HPDE6-E6E7 (cell line): Measurements from ENCODE around the gene VAV2.
A peak's percentile ranks its signal among the peaks of the same experiment; 100 is the strongest.

ENCODE experiments used
- DNase-seq: peaks from one replicate; pipeline ENCODE4 v3.0.0; 2011; ENCODE audit warnings: missing footprints; ENCODE audit errors: extremely low spot score

VAV2 gene

GRCh38 chr9:133891741-133892140 is 100.4 kb downstream of the VAV2 start:
- DNase-seq, result no peak

- DNase-seq, result no peak
Observed at GRCh38 chr9:133890583-133890982, 101.5 kb downstream of the VAV2 start.

GRCh38 chr9:133889584-133890301 is 102.4 kb downstream of the VAV2 start:
- peak; percentile 67 for DNase-seq

- DNase-seq, result no peak
Observed at GRCh38 chr9:133888809-133889491, 103.2 kb downstream of the VAV2 start.

GRCh38 chr9:133888048-133888808 is 103.9 kb downstream of the VAV2 start:
- DNase-seq, result no peak

- DNase-seq, result no peak
Observed at GRCh38 chr9:133887540-133888047, 104.5 kb downstream of the VAV2 start.

GRCh38 chr9:133886563-133887501 is 105.3 kb downstream of the VAV2 start:
- DNase-seq, result no peak

GRCh38 chr9:133884907-133885744 is 107.0 kb downstream of the VAV2 start:
- DNase-seq, result no peak

GRCh38 chr9:133882849-133883755 is 109.0 kb downstream of the VAV2 start:
- DNase-seq, result peak; percentile 54

- DNase-seq, result peak; percentile 59
Observed at GRCh38 chr9:133881671-133882381, 110.3 kb downstream of the VAV2 start.

- DNase-seq, result no peak
Observed at GRCh38 chr9:133880851-133881661, 111.1 kb downstream of the VAV2 start.

- DNase-seq, result no peak
Observed at GRCh38 chr9:133880136-133880535, 112.0 kb downstream of the VAV2 start.

- no peak for DNase-seq
Observed at GRCh38 chr9:133879615-133880014, 112.5 kb downstream of the VAV2 start.

GRCh38 chr9:133878402-133878801 is 113.7 kb downstream of the VAV2 start:
- no peak for DNase-seq

- no peak for DNase-seq
Observed at GRCh38 chr9:133877967-133878366, 114.2 kb downstream of the VAV2 start.

- DNase-seq, result no peak
Observed at GRCh38 chr9:133877327-133877726, 114.8 kb downstream of the VAV2 start.

- no peak for DNase-seq
Observed at GRCh38 chr9:133876836-133877235, 115.3 kb downstream of the VAV2 start.

- DNase-seq, result no peak
Observed at GRCh38 chr9:133876144-133876543, 116.0 kb downstream of the VAV2 start.
